SK-N-MC (cell line): ENCODE measurements around the gene ROPN1.

Experiments used
- EZH2 ChIP-seq: fragments of 200-600 bp; sonication (generic); IDR thresholded peaks from one replicate; pipeline ENCODE4 v1.6.1; 2017; ENCODE audit warnings: antibody characterized with exemption
- FOXP2 ChIP-seq: optimal IDR thresholded peaks from 2 replicates; pipeline ENCODE3; 2011; ENCODE audit warnings: mild to moderate bottlenecking, moderate library complexity; ENCODE audit not compliant: insufficient read depth; ENCODE audit errors: extremely low read length, control extremely low read depth
- POLR2AphosphoS5 ChIP-seq: IDR thresholded peaks from 2 replicates; pipeline ENCODE4 v1.6.1; 2012; ENCODE audit warnings: mild to moderate bottlenecking, low read depth, low read length, borderline replicate concordance

DNA sequence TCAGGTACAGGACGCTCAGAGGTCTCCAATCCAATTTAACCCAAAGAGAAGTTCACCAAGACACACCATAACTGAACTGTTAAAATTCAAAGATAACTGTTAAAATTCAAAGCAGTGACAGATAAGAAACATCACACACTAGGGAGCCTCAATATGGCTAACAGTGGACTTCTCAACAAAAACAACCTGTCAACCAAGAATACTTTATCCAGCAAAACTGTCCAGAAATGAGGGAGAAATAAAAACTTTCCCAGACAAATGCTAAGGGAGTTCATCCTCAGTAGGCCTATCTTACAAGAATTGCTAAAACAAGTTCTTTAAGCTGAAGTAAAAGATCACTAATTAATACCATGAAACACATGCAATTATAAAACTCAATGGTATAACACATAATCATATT, 71.5 kb downstream of the ROPN1 start:
- TF ChIP-seq EZH2 (no peak), POLR2AphosphoS5 (no peak), FOXP2 (no peak)
